WTC11 (cell line): Measurements from ENCODE around the gene UQCRQ.

Experiments used
- E2F1 ChIP-seq: sonication (generic); formaldehyde crosslinking; IDR thresholded peaks from 2 replicates; pipeline ENCODE4 v1.8.0; 2022; ENCODE audit warnings: mild to moderate bottlenecking, missing genetic modification reagents
- MAX ChIP-seq: sonication (generic); formaldehyde crosslinking; IDR thresholded peaks from 2 replicates; pipeline ENCODE4 v1.8.0; 2022; ENCODE audit warnings: mild to moderate bottlenecking, missing genetic modification reagents
- MXD4 ChIP-seq: fragments of 250-450 bp; sonication (Bioruptor Pico); IDR thresholded peaks from 2 replicates; pipeline ENCODE4 v1.8.0; 2021; ENCODE audit warnings: mild to moderate bottlenecking, moderate library complexity, borderline replicate concordance

GRCh38 chr5:132859889-132860437 lies 6.5 kb upstream of the UQCRQ start:
- no peak for TF ChIP-seq MXD4 (CRISPR knock-in tag)
- no peak for TF ChIP-seq MAX (CRISPR knock-in tag)
- TF ChIP-seq E2F1 (CRISPR knock-in tag) = no peak
